A549 (cell line): Measurements from ENCODE around the gene CLSTN1. TPM values are rescaled to one million over a fixed set of nuclear protein-coding genes. Genes with fewer than 3 reads are reported as not detected.

Experiments used
- ATAC-seq, 2 experiments: fragments of 200-7000 bp in 1 of 2; fragments of >200 bp in 1 of 2; cut with Nextera tagmentation in 1 of 2; cut with Tn5 transposase in 1 of 2; 3 replicates each; pipeline versions ENCODE4 v1.8.0 to v1.9.1; 2018 to 2020; ENCODE audit warnings: mild to moderate bottlenecking in 1 of 2, moderate library complexity in 1 of 2
- CTCF ChIA-PET: fragments of 300-600 bp; sonication (Branson Sonifier 250); formaldehyde crosslinking; extraction: SDS; loops from one replicate; lab custom pipeline; 2021; ENCODE audit warnings: antibody characterized with exemption, inconsistent platforms; lab: Yijun Ruan, JAX
- POLR2A ChIA-PET: fragments of 350-600 bp; formaldehyde crosslinking; extraction: SDS; loops from one replicate; lab custom pipeline; 2021; ENCODE audit warnings: antibody characterized with exemption, inconsistent platforms; lab: Yijun Ruan, JAX
- DNase-seq, 2 experiments: peaks; one replicate each; pipeline versions ENCODE4 v3.0.0 to v3.0.0-alpha.2; 2011 to 2016; ENCODE audit warnings: low read depth in 1 of 2, low spot score in 1 of 2
- FAIRE-seq: peaks from 2 replicates; lab custom pipeline; 2011; peaks lifted over from hg19 to GRCh38; lab: Jason Lieb, UNC
- H3K27ac ChIP-seq, 2 experiments: fragments of >200 bp; sonication (Bioruptor Twin); formaldehyde crosslinking; 3 replicates each; pipeline ENCODE4 v1.5.1; 2016 to 2017
- H3K4me1 ChIP-seq: fragments of >200 bp; sonication (Bioruptor Twin); formaldehyde crosslinking; 3 replicates; pipeline ENCODE4 v1.6.1; 2016
- H3K4me2 ChIP-seq: fragments of >200 bp; sonication (Bioruptor Twin); formaldehyde crosslinking; 3 replicates; pipeline ENCODE4 v1.6.1; 2016
- H3K4me3 ChIP-seq: fragments of >200 bp; sonication (Bioruptor Twin); formaldehyde crosslinking; 3 replicates; pipeline ENCODE4 v1.5.1; 2016
- H3K9me3 ChIP-seq: fragments of >200 bp; sonication (Bioruptor Twin); formaldehyde crosslinking; 3 replicates; pipeline ENCODE4 v1.6.1; 2016
- ATOH8 ChIP-seq: fragments of 250-450 bp; sonication (Bioruptor Pico); IDR thresholded peaks from 2 replicates; pipeline ENCODE4 v1.5.0; 2020; ENCODE audit warnings: low read depth, mild to moderate bottlenecking, moderate library complexity
- CEBPB ChIP-seq, 2 experiments: fragments of >200 bp in 1 of 2; sonication (Bioruptor Twin) in 1 of 2; formaldehyde crosslinking in 1 of 2; IDR thresholded peaks; 2 replicates each; pipeline ENCODE4 v1.6.1; 2012 to 2016
- CTCF ChIP-seq: fragments of >200 bp; sonication (Bioruptor Twin); formaldehyde crosslinking; IDR thresholded peaks from 3 replicates; pipeline ENCODE4 v1.5.1; 2016
- EHF ChIP-seq: fragments of 250-450 bp; sonication (Bioruptor Pico); IDR thresholded peaks from 2 replicates; pipeline ENCODE4 v1.5.0; 2020; ENCODE audit warnings: mild to moderate bottlenecking
- EHMT2 ChIP-seq: fragments of 200-600 bp; sonication (generic); IDR thresholded peaks from 2 replicates; pipeline ENCODE4 v1.6.1; 2016; ENCODE audit warnings: antibody characterized with exemption, low read depth, mild to moderate bottlenecking, moderate library complexity
- ESRRA ChIP-seq: fragments of 150-350 bp; IDR thresholded peaks from 2 replicates; pipeline ENCODE4 v1.6.1; 2014; ENCODE audit warnings: mild to moderate bottlenecking, low read length, borderline replicate concordance
- GATA3 ChIP-seq: IDR thresholded peaks from 2 replicates; pipeline ENCODE4 v1.6.1; 2012; ENCODE audit warnings: borderline replicate concordance
- HEYL ChIP-seq: fragments of 250-450 bp; sonication (Bioruptor Pico); IDR thresholded peaks from 2 replicates; pipeline ENCODE4 v1.8.0; 2021; ENCODE audit warnings: mild to moderate bottlenecking, moderate library complexity
- HOXB13 ChIP-seq: fragments of 250-450 bp; sonication (Bioruptor Pico); IDR thresholded peaks from 2 replicates; pipeline ENCODE4 v1.5.0; 2020; ENCODE audit warnings: low read depth, mild to moderate bottlenecking, moderate library complexity
- HOXB5 ChIP-seq: fragments of 250-450 bp; sonication (Bioruptor Pico); IDR thresholded peaks from 2 replicates; pipeline ENCODE4 v1.5.0; 2020; ENCODE audit warnings: mild to moderate bottlenecking, moderate library complexity
- JUNB ChIP-seq: fragments of >200 bp; sonication (Bioruptor Twin); formaldehyde crosslinking; IDR thresholded peaks from 2 replicates; pipeline ENCODE4 v1.6.1; 2016
- KDM5A ChIP-seq: fragments of 200-600 bp; sonication (generic); IDR thresholded peaks from 2 replicates; pipeline ENCODE4 v1.6.1; 2016; ENCODE audit warnings: antibody characterized with exemption, mild to moderate bottlenecking
- MAX ChIP-seq: IDR thresholded peaks from 2 replicates; pipeline ENCODE4 v1.6.1; 2012
- MAZ ChIP-seq: fragments of 150-350 bp; IDR thresholded peaks from 2 replicates; pipeline ENCODE4 v1.6.1; 2014; ENCODE audit warnings: antibody characterized with exemption, low read depth, low read length, borderline replicate concordance
- MYC ChIP-seq: IDR thresholded peaks from 2 replicates; pipeline ENCODE4 v1.6.1; 2012; ENCODE audit warnings: mild to moderate bottlenecking, inconsistent platforms, low read length, improper control_type of control experiment, borderline replicate concordance
- NFE2L2 ChIP-seq: fragments of 150-350 bp; conservative IDR thresholded peaks from 2 replicates; pipeline ENCODE4 v1.6.1; 2014; ENCODE audit warnings: low read length
- PHF8 ChIP-seq: fragments of 200-600 bp; sonication (generic); IDR thresholded peaks from 2 replicates; pipeline ENCODE4 v1.6.1; 2016; ENCODE audit warnings: low read depth, mild to moderate bottlenecking, antibody characterized with exemption, moderate library complexity, borderline replicate concordance
- POLR2AphosphoS2 ChIP-seq: conservative IDR thresholded peaks from 2 replicates; pipeline ENCODE4 v1.6.1; 2012; ENCODE audit warnings: low read length, improper control_type of control experiment, inconsistent platforms
- RCOR1 ChIP-seq: fragments of 150-350 bp; IDR thresholded peaks from 2 replicates; pipeline ENCODE4 v1.6.1; 2014; ENCODE audit warnings: antibody characterized with exemption, low read length, low read depth
- REST ChIP-seq: fragments of 200-600 bp; sonication (generic); IDR thresholded peaks from 2 replicates; pipeline ENCODE4 v1.6.1; 2016; ENCODE audit warnings: antibody characterized with exemption, mild to moderate bottlenecking, moderate library complexity
- RNF2 ChIP-seq: fragments of 200-600 bp; sonication (generic); IDR thresholded peaks from 2 replicates; pipeline ENCODE4 v1.6.1; 2016; ENCODE audit warnings: low read depth, mild to moderate bottlenecking, antibody characterized with exemption, moderate library complexity, borderline replicate concordance
- TFCP2L1 ChIP-seq: fragments of 250-450 bp; sonication (Bioruptor Pico); IDR thresholded peaks from 2 replicates; pipeline ENCODE4 v1.5.0; 2021; ENCODE audit warnings: mild to moderate bottlenecking
- ZNF302 ChIP-seq: fragments of 250-450 bp; sonication (Bioruptor Pico); IDR thresholded peaks from 2 replicates; pipeline ENCODE4 v1.9.0; 2021; ENCODE audit warnings: inconsistent platforms, mild to moderate bottlenecking, moderate library complexity
- ZSCAN20 ChIP-seq: fragments of 250-450 bp; sonication (Bioruptor Pico); IDR thresholded peaks from 2 replicates; pipeline ENCODE4 v1.8.0; 2022; ENCODE audit warnings: mild to moderate bottlenecking, moderate library complexity
- WGBS: methylation state at CpG from one replicate; pipeline ENCODE4 v1.1.6; 2017; ENCODE audit errors: missing lambda C conversion rate; 5-methylcytosine and 5-hydroxymethylcytosine counted together
- polyA plus RNA-seq, 4 experiments: library from polyadenylated mRNA; depleted of rRNA in 3 of 4; stranded (reverse); fragments of >200 nt; fragmentation: RNase III in 1 of 4; extraction: RNeasy Plus Mini Kit Qiagen cat#74134 plus additional on column Dnase treatment in 1 of 4; gene quantifications; 2 replicates in 3 of 4; 3 replicates in 1 of 4; pipeline ENCODE4 v1.2.3, GENCODE V29; 2011 to 2017

The CLSTN1 gene
- polyA plus RNA-seq, 2 of the 4 experiments (the other 2 are of a cell fraction): 27.3 to 56.1 TPM

GRCh38 chr1:9871021-9871420 is 47.3 kb upstream of the CLSTN1 start:
- POLR2A ChIA-PET: no interaction called here
- 100% methylated on average over 3 of the region's 9 CpGs for WGBS
- DNase-seq (no peak), ATAC-seq (no peak), FAIRE-seq (no peak)
- Histone ChIP-seq H3K4me1 (peaks cover 3% of the 10 kb centered on the region; the same call in 1 of the 3 replicates), H3K27ac (no peak overlapping the region), H3K4me3 (no peak overlapping the region), H3K4me2 (no peak overlapping the region), H3K9me3 (no peaks in the 10 kb centered on the region)
- no peak for TF ChIP-seq CEBPB (IDR thresholded peaks at IDR 0.05)
- CTCF ChIA-PET: interaction anchor here (1.1 to 2.5 kb wide), 5 partner anchors 67 to 244 kb away, joined by 3 to 6 read pairs (median 4); partner anchors contain the start of genes LZIC and NMNAT1

- Histone ChIP-seq H3K27ac (no peak overlapping the region), H3K9me3 (no peaks in the 10 kb centered on the region)
- no peak for ATAC-seq
- no peak for FAIRE-seq
- DNase-seq: no peak
- TF ChIP-seq HEYL (CRISPR knock-in tag): no peak
- TF ChIP-seq ESRRA: no peak
- TF ChIP-seq MAZ: no peak
- no peak for TF ChIP-seq HOXB5 (CRISPR knock-in tag)
- no peak for TF ChIP-seq GATA3
- TF ChIP-seq RCOR1: no peak
- TF ChIP-seq PHF8: no peak
- TF ChIP-seq POLR2AphosphoS2: no peak
- TF ChIP-seq ATOH8 (CRISPR knock-in tag): no peak
- TF ChIP-seq RNF2: no peak
- TF ChIP-seq TFCP2L1 (CRISPR knock-in tag): no peak
- TF ChIP-seq, all 56 proteins: peak for 0
- ChIA-PET POLR2A (no interaction called here), CTCF (interaction anchor here (0.7 to 3.3 kb wide), 6 partner anchors 67 to 244 kb away, joined by 3 to 32 read pairs (median 4); partner anchors contain the start of genes LZIC and NMNAT1)
- H3K4me2 ChIP-seq: no peak overlapping the region
- WGBS: 76% methylated on average over 4 of the region's 4 CpGs
- H3K4me3 ChIP-seq: no peak overlapping the region
- H3K4me1 ChIP-seq: peaks cover 3% of the 10 kb centered on the region; the same call in 1 of the 3 replicates
Measured at GRCh38 chr1:9870572-9870971, 46.8 kb upstream of the CLSTN1 start.

GRCh38 chr1:9869831-9870251 is 46.1 kb upstream of the CLSTN1 start:
- Histone ChIP-seq H3K4me2 (no peak overlapping the region), H3K4me3 (no peak overlapping the region), H3K9me3 (no peaks in the 10 kb centered on the region), H3K4me1 (no peaks in the 10 kb centered on the region), H3K27ac (no peak overlapping the region)
- ATAC-seq (no peak), FAIRE-seq (no peak), DNase-seq (no peak)
- CTCF ChIA-PET: interaction anchor here (0.7 to 5.0 kb wide), 9 partner anchors 9 to 254 kb away, joined by 3 to 42 read pairs (median 4); no protein-coding TSS in a partner anchor
- WGBS: 95% methylated on average over 8 of the region's 13 CpGs
- TF ChIP-seq ZSCAN20 (no peak), NFE2L2 (no peak), HOXB13 (CRISPR knock-in tag) (no peak), MAX (no peak), MYC (no peak), ZNF302 (CRISPR knock-in tag) (no peak), CEBPB (IDR thresholded peaks at IDR 0.05) (no peak), KDM5A (no peak), EHMT2 (no peak), EHF (no peak), REST (no peak), JUNB (no peak), CTCF (no peak)
- POLR2A ChIA-PET: no interaction called here
